ENCODE measurements around the gene KANSL1. TPM values are rescaled to one million over a fixed set of nuclear protein-coding genes. Genes with fewer than 3 reads are reported as not detected.
A peak's percentile ranks its signal among the peaks of the same experiment; 100 is the strongest.

The KANSL1 gene
- total and polyA plus RNA-seq, 8 donors, result 65.9 to 129 (median 79.0) TPM

GRCh38 chr17:46160169-46160568, 33.1 kb downstream of the KANSL1 start:
- Histone ChIP-seq H3K36me3 (no peaks in the 10 kb centered on the region), H3K9me3 (no peaks in the 10 kb centered on the region), H3K27ac (peak overlapping the region in 1 of 2 donors; percentile 23), H3K27me3 (no peaks in the 10 kb centered on the region), H3K4me3 (no peak overlapping the region), H3K4me1 (peaks cover 78 to 96% of the 10 kb centered on the region in 2 donors)
- TF ChIP-seq CTCF (IDR thresholded peaks at IDR 0.05), result no peak
- intact Hi-C loops (cut with DNase I), result no loop called here
- DNase-seq, result no peak
- no peak for ATAC-seq

GRCh38 chr17:46159686-46160085, 33.5 kb downstream of the KANSL1 start:
- Histone ChIP-seq H3K4me1 (peaks cover 76 to 96% of the 10 kb centered on the region in 2 donors), H3K27me3 (no peaks in the 10 kb centered on the region), H3K4me3 (no peak overlapping the region), H3K36me3 (no peaks in the 10 kb centered on the region), H3K9me3 (no peaks in the 10 kb centered on the region), H3K27ac (peak overlapping the region; percentile 23 to 78)
- intact Hi-C loops (cut with DNase I), result no loop called here
- TF ChIP-seq CTCF (IDR thresholded peaks at IDR 0.05), result no peak
- ATAC-seq (peak; percentile 27), DNase-seq (no peak)

- Histone ChIP-seq H3K4me3 (no peak overlapping the region), H3K27ac (peak overlapping the region; percentile 50 to 78), H3K4me1 (peaks cover 78 to 96% of the 10 kb centered on the region in 2 donors), H3K9me3 (no peaks in the 10 kb centered on the region), H3K36me3 (no peaks in the 10 kb centered on the region), H3K27me3 (no peaks in the 10 kb centered on the region)
- intact Hi-C loops (cut with DNase I), result no loop called here
- DNase-seq (no peak), ATAC-seq (no peak)
- TF ChIP-seq CTCF (IDR thresholded peaks at IDR 0.05), result no peak
These were observed 34.6 kb downstream of the KANSL1 start for GRCh38 chr17:46158323-46159296.

- intact Hi-C loops (cut with DNase I), result no loop called here
- H3K27me3 ChIP-seq, result no peaks in the 10 kb centered on the region
These were observed 35.7 kb downstream of the KANSL1 start for GRCh38 chr17:46157443-46158062.

More at GRCh38 chr17:46157443-46158062, 35.7 kb downstream of the KANSL1 start:
- no peak for TF ChIP-seq CTCF (IDR thresholded peaks at IDR 0.05)
- Histone ChIP-seq H3K4me3 (no peak overlapping the region), H3K27ac (peak overlapping the region; percentile 50 to 78), H3K9me3 (no peaks in the 10 kb centered on the region), H3K36me3 (no peaks in the 10 kb centered on the region), H3K4me1 (peaks cover 80 to 96% of the 10 kb centered on the region in 2 donors)
- ATAC-seq, result peak; percentile 67
- DNase-seq, result peak in 2 of 4 donors; percentile 26 to 29
